HTR-8/SVneo (cell line): ENCODE measurements around the gene KNTC1.
"Not testable (repeated sequence)": the region's sequence is repeated elsewhere in the genome, so short reads cannot be mapped to it uniquely, and the experiment has no call there.

Experiments
- DNase-seq: peaks from one replicate; pipeline ENCODE4 v3.0.0; 2011; ENCODE audit warnings: low spot score, mixed read lengths; ENCODE audit not compliant: insufficient read length
- FAIRE-seq: peaks from 2 replicates; lab custom pipeline; 2011; peaks lifted over from hg19 to GRCh38; lab: Jason Lieb, UNC

KNTC1 gene

DNA sequence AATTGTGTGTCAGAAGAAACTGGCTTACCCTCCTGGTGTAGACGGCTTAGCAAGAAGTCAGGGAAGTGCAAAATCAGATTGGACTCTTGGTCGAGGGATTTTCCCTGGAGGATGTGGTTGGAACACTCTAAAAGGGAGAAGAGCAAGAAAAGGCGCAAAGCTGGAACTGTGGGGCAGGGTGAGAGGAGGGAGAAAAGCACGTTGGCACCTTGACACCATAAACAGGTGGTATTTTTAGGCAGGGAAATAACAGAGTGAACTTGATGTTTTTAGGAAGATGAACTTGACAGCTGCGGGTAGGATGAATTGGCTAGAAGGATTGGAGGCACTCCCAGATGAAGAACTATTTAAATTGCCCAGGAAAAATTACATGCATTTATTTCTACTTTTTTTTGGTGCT is 108.4 kb downstream of the KNTC1 start:
- no peak for FAIRE-seq
- DNase-seq, result no peak

DNA sequence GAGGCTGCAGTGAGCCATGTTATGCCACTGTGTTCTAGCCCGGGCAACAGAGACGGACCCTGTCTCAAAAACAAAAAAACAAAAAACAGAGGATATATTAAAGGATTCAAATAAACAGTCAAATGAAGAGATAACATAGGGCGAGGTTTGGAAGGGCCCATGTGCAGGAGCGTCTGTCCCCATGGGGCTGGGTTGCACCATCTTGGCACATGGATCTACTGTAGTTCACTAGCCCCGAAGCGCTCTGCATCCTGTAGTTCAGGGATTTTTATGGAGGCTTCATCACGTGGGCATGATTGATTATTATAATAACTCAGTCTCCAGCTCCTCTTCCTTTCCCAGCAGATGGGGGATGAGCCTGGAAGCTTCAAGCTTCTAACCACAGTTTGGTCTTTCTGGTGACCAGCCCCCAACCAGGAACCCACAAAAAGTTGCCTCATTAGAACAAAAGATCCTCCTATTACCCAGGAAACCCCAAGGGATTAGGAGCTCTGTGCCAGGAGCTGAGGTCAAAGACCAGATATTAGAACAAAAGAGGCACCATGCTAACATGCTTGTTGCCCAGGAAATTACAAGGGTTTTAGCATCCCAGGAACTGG is 116.3 kb downstream of the KNTC1 start:
- no peak for DNase-seq
- no peak for FAIRE-seq

DNA sequence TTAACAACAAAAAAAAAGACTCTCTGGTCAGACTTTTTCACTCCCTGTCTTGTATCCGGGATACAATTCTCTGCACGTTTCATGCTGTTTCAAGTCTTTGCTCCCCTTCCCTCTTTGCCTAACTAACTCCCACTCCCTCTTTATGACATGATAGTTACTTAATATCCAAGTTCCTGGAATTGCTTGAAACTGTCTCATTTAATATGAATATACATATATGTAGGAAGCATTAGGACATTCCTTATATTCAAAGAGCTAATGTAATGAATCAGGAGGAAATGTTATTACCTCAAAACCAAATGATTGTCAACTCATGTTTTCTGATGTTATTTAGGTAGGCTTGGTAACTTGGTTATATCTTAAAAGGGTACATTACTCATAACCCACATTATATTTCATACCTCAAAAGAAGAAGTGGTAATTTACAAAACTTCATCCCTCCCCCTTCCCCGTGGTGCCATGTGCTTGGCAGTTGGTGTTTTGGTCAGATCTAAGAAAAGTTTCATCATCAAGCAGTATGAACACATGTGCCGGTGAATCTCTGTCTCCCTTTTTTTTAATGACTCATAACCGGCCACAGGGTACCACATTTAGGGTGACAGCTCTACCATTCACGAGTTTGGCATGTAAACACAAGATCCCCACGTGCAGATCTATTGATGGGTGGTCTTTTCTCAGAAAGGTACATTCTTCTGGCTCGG is 119.6 kb downstream of the KNTC1 start:
- no peak for FAIRE-seq
- DNase-seq, result peak; percentile 49

DNA sequence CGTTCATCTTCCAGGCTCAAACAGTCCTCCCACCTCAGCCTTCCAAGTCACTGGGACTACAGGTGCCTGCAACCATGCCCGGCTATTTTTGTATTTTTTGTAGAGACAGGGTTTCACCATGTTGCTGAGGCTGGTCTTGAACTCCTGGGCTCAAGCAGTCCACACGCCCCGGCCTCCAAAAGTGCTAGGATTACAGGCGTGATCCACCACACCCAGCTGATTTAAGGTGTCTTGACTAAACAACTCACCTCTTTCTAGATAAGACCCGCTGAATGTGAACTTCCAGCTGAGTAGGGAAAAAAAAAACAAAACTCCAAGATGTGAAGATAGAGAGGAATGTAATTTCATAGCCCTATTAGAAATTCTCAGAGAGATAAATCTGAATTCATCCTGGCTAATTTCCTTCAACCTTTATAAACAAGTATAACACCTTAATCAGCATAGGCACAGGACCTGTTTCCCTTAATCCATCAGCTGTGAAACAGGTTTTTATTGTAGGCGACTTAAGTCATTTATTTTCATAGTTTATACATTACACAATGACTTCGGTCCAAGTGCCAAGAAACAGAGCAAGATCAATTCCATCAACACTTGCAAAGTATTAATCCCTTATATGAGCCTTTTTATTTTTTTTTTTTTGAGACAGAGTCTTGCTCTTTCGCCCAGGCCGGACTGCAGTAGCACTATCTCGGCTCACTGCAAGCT is 124.6 kb downstream of the KNTC1 start:
- no peak for FAIRE-seq
- no peak for DNase-seq

DNA sequence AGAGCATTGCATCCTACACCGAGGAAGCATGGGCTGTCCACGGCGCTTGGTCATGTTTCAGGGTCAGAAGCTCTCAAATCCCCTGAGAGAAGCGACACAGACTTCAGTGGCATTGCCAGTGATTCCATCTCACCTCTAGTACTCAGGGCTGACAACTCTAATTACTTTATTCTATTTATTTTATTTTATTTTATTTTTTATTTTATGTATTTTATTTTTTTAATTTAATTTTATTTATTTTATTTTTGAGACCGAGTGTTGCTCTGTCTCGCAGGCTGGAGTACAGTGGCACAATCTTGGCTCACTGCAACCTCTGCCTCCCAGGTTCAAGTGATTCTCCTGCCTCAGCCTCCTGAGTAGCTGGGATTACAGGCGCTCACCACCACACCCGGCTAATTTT is 126.2 kb downstream of the KNTC1 start:
- FAIRE-seq, DNase-seq: not testable (repeated sequence)

DNA sequence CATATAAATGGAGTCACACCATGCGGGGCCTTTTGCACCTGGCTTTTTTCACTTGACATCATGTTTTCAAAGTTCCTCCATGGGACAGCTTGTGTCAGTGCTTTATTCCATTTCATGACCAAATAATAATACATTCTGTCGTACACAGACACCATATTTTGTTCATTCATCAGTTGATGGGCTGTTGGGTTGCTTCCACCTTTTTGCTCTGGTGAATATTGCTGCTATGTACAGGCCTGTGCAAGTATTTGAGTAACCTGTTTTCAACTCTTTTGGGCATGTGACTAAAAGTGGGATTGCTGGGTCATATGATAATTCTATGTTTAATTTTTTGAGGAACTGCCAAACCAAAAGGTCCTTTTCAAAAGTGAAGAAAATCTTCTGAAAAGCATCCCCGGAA is 129.2 kb downstream of the KNTC1 start:
- no peak for DNase-seq

DNA sequence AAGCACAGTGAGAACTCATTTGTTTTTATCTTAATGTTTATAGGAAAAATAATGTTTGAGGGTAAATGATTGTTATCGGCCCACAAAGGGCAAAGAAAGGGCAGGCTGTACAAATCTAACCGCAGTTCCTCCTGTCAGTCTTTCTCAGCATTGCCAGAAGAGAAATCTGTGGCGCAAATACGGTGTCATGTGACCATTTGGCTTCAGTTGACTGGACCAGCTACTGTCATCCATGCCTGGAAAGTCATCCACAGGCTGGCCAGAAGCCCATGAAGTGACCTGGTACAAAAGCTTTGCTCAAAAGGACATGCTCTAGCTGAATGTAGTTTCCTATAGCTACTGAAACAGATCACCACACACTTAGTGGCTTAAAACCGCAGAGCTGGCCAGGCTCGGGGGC is 132.5 kb downstream of the KNTC1 start:
- FAIRE-seq (no peak), DNase-seq (no peak)

More for the DNA sequence above, 129.2 kb downstream of the KNTC1 start:
- no peak for FAIRE-seq

DNA sequence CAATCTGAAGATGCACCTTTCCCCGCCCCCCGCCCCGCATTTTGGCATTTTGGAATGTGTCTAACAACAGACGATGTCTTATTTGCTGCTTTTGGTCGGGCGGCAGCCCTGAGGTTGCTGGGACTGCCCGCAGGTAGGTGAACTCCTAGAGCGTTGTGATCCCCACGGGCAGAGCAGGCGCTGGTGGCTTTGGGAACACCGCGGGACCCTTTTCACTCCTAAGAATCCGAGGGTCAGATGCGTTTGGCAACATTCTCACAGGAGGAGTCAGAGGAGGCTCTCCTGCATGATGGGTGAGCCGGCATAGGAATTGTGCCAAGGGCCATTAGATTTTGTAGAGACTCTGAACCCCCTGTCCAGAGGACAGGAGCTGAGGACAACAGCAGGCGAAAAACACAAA is 134.2 kb downstream of the KNTC1 start:
- DNase-seq (no peak), FAIRE-seq (no peak)

DNA sequence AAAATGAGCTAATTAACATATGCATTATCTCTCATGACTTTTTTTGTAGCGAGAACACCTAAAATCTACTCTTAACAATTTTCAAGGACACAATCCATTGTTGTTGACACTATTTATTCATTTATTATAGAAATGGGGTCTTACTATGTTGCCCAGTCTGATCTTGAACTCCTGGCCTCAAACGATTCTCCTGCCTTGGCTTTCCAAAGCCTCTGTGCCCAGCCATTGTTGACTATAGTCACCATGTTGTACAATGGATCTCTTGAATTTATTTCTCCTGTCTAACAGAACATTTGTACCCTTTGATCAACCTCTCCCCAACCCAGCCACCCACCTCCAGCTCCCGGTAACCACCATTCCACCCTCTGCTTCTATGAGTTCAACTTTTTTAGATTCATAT is 134.9 kb downstream of the KNTC1 start:
- FAIRE-seq, result no peak
- DNase-seq, result no peak

DNA sequence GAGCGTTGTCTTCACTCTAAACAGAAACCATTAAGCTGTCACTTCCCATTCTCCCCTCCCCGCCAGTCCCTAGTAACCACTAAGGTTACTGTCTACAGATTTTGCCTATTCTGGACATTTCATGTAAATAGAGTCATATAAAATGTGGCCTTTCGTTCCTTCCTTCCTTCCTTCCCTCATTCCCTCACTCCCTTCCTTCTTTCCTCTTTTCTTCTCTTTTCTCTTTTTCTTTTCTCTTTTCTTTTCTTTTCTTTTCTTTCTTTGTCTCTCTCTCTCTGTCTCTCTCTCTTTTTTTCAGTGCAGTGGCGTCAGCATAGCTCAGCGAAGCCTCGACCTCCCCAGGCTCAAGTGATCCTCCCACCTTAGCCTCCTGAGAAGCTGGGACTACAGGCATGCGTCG is 138.3 kb downstream of the KNTC1 start:
- no peak for FAIRE-seq

DNA sequence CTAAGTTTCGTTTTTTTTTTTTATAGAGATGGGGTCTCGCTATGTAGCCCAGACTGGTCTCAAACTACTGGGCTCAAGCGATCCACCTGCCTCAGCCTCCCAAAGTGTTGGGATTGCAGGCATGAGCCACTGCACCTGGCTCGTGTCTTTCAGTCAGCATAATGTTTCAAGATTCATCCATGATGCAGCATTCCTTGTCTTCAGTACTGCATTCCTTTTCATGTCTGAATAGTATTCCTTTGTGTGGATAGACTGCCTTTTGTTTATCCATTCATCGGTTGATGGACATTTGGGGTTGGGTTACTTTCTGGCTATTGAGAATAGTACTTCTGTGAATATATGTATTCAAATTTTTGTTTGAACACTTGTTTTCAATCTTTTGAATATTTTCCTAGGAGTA is 138.7 kb downstream of the KNTC1 start:
- no peak for DNase-seq
- no peak for FAIRE-seq

More for the DNA sequence above, 138.3 kb downstream of the KNTC1 start:
- DNase-seq, result no peak

DNA sequence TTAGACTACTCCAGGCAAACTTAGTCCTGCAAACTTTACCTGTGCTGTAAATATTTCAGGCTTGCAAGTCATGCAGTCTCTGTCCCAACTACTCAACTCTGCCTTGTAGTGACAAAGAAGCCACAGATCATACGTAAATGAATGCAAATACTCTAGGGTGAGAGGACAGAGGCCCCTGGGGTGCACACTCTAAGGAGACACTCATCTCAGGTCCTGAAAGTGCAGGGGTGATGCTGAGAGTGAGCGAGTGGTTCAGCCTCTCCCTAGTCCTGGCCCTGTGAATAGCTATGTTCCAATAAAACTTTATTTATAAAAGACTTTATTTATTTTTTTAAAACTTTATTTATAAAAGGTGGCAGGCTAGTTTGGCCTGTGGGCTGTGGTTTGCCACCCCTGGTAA is 141.2 kb downstream of the KNTC1 start:
- FAIRE-seq, result no peak
- no peak for DNase-seq

DNA sequence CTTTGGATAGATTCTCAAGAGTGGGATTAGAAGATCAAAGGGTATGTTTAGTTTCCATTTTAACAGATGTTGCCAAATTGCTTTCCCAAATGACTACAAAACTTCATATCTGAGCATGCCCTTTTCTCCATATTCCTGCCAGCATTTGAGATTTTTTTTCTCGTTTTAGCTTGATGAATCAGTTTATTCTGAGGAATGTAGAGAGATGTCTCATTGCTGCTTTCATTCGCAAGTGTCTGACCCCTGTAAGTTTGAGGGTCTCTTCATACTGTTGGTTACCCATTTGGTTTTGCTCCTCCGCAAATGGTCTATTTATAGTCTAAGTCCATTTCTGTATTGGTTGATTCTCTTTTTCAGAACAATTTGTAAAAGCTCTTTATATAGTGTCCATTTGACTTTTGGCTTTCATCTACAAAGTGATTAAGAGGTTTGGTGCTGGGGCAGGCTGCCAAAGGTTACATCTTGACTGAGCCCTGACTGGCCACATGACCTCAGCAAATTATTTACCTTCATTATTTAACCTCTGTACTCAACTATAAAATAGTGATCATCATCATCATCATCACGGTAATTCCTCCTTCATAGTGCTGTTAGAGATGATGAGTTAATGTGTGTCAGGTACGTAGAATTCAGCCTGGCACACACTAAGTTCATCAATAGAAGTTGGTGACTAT is 142.5 kb downstream of the KNTC1 start:
- DNase-seq (no peak), FAIRE-seq (no peak)

DNA sequence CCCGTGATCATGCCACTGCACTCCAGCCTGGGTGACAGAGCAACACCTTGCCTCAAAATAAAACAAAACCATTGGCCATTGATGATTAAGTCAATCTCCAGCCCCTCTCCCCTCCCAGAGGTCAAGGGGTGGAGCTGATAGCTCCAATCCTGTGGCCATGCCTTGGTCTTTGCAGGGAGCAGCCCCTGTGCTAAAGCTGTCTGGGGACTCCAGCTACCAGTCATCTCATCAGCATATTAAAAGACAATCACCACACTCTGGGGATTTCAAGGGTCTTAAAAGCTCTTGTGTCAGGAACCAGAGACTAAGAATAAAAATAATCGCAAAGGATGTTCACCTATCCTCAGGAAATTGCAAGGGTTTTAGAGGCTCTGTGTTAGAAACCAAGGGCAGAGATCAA is 145.5 kb downstream of the KNTC1 start:
- FAIRE-seq (no peak), DNase-seq (no peak)
